Psoas muscle (tissue), 8 donors: Measurements from ENCODE around the gene SLC6A17. TPM values are rescaled to one million over a fixed set of nuclear protein-coding genes. Genes with fewer than 3 reads are reported as not detected.
A peak's percentile ranks its signal among the peaks of the same experiment; 100 is the strongest.

ENCODE experiments used
- ATAC-seq, 4 donors: fragments of 200-7000 bp; cut with Tn5 transposase; one replicate each; pipeline ENCODE4 v1.9.1; 2020; ENCODE audit warnings: moderate library complexity in 3 of 4, mild to moderate bottlenecking in 2 of 4
- DNase-seq, 2 donors: peaks; one replicate each; pipeline ENCODE4 v3.0.0-alpha.2; 2020
- H3K27ac ChIP-seq: fragments of 200-600 bp; one replicate; pipeline ENCODE4 v1.8.0; 2022
- H3K27me3 ChIP-seq, 3 donors: fragments of 200-600 bp in 1 of 3; one replicate each; pipeline versions ENCODE4 v1.6.1 to v1.8.0; 2013 to 2022; ENCODE audit warnings: low read length in 2 of 3, mild to moderate bottlenecking in 2 of 3, moderate library complexity in 1 of 3; ENCODE audit not compliant: insufficient read depth in 3 of 3
- H3K36me3 ChIP-seq, 2 donors: fragments of 200-600 bp in 1 of 2; one replicate each; pipeline versions ENCODE4 v1.6.1 to v1.8.0; 2013 to 2022; ENCODE audit warnings: low read depth in 1 of 2, mild to moderate bottlenecking in 1 of 2, moderate library complexity in 1 of 2; ENCODE audit not compliant: insufficient read depth in 1 of 2
- H3K4me1 ChIP-seq: fragments of 200-600 bp; one replicate; pipeline ENCODE4 v1.8.0; 2022
- H3K4me3 ChIP-seq: fragments of 200-600 bp; one replicate; pipeline ENCODE4 v1.8.0; 2022; ENCODE audit warnings: mild to moderate bottlenecking
- H3K9me3 ChIP-seq: fragments of 200-600 bp; one replicate; pipeline ENCODE4 v1.8.0; 2022
- WGBS, 3 donors: extraction: QIAGEN DNeasy Blood & Tissue Kit; methylation state at CpG; one replicate each; pipeline versions ENCODE4 v1.1.6 to v1.1.7; 2013; 5-methylcytosine and 5-hydroxymethylcytosine counted together
- intact Hi-C, 2 donors: fragments of 100-400 bp; cut with DNase I; formaldehyde crosslinking; loops; one replicate each; pipeline versions ENCODE4 v1.11.0 to v1.14.2; 2022
- polyA plus RNA-seq, 3 donors: library from polyadenylated mRNA; stranded (reverse); fragments of 200-250 nt; gene quantifications; one replicate each; pipeline ENCODE4 v1.2.3, GENCODE V29; 2013
- total RNA-seq, 4 donors: library from RNA; stranded (reverse); fragmentation: NEBNext Ultra II Directional in 2 of 4; extraction: Animal tissue kit (Norgen Biotek cat#: 25700) in 2 of 4; gene quantifications; one replicate each; pipeline versions ENCODE4 v1.2.1 to v1.2.4, GENCODE V29; 2021 to 2023
- TF ChIP-seq, protein P1 (sequence below): fragments of 200-600 bp; IDR thresholded peaks from one replicate; pipeline ENCODE4 v1.8.0; 2022; ENCODE audit warnings: antibody characterized with exemption
- donor health status: healthy with polysubstance abuse.
- donor health status: DM: no; HTN: no; CAD: no; lungs with moderate emphysema.
- donor health status: Bipolar disorder and iron deficiency.
- donor health status: healthy.
- donor health status: DM: yes; HTN: yes; CAD: no.
- donor health status: DM: no; HTN: no; CAD: no.
- donor health status: DM: no; HTN: no; CAD: no.
- donor health status: DM: yes; HTN: yes; CAD: no.

The SLC6A17 gene
- total and polyA plus RNA-seq, 7 donors, result 0.03 to 0.19 (median 0.10) TPM

GRCh38 chr1:110133436-110133835 lies 16.9 kb upstream of the SLC6A17 start:
- intact Hi-C loops, result no loop called here
- DNase-seq, result peak in 1 of 2 donors; percentile 22
- WGBS, 3 donors, result 49 to 62% (median 56%) methylated on average over 4 of the region's 4 CpGs
- Histone ChIP-seq H3K27me3 (peaks cover 0 to 51% (median 0%) of the 10 kb centered on the region in 3 donors), H3K4me1 (no peaks in the 10 kb centered on the region), H3K36me3 (no peaks in the 10 kb centered on the region), H3K27ac (no peak overlapping the region), H3K4me3 (no peak overlapping the region), H3K9me3 (no peaks in the 10 kb centered on the region)
- TF ChIP-seq, protein P1, sequence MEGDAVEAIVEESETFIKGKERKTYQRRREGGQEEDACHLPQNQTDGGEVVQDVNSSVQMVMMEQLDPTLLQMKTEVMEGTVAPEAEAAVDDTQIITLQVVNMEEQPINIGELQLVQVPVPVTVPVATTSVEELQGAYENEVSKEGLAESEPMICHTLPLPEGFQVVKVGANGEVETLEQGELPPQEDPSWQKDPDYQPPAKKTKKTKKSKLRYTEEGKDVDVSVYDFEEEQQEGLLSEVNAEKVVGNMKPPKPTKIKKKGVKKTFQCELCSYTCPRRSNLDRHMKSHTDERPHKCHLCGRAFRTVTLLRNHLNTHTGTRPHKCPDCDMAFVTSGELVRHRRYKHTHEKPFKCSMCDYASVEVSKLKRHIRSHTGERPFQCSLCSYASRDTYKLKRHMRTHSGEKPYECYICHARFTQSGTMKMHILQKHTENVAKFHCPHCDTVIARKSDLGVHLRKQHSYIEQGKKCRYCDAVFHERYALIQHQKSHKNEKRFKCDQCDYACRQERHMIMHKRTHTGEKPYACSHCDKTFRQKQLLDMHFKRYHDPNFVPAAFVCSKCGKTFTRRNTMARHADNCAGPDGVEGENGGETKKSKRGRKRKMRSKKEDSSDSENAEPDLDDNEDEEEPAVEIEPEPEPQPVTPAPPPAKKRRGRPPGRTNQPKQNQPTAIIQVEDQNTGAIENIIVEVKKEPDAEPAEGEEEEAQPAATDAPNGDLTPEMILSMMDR, result no peak
- ATAC-seq, result no peak

DNA sequence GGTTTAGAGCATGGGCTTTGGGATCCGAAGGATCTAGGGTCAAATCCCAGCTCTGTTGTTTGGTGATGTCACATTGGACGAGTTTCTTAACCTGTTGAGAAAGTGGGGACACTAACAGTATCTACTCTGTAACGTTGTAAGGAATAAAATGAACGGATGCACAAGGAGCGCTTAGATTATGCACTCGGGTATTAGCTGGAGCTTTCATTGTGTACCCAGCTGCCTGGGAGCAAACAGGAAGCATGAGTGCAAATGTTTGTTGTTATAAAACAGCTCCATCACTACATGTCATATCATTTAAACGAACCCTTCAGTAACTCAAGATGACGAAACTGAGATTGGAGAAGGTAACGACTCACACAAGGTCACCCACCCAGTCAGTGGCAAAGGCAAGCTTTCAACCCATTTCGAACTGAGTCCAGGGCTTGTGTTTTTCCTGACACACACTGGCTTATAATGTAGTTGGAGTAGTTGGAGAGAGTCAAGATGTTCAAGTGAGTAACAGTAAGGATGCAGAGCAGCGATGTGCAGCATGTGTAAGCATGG lies 16.2 kb upstream of the SLC6A17 start:
- Histone ChIP-seq H3K27me3 (peaks cover 0 to 51% (median 0%) of the 10 kb centered on the region in 3 donors), H3K9me3 (no peaks in the 10 kb centered on the region), H3K4me1 (no peaks in the 10 kb centered on the region), H3K4me3 (no peak overlapping the region), H3K36me3 (no peaks in the 10 kb centered on the region), H3K27ac (no peak overlapping the region)
- DNase-seq (no peak), ATAC-seq (no peak)
- TF ChIP-seq, protein P1, result no peak
- intact Hi-C loops, result no loop called here
- 64 to 74% (median 71%) methylated on average over 11 of the region's 11 CpGs for WGBS, 3 donors

DNA sequence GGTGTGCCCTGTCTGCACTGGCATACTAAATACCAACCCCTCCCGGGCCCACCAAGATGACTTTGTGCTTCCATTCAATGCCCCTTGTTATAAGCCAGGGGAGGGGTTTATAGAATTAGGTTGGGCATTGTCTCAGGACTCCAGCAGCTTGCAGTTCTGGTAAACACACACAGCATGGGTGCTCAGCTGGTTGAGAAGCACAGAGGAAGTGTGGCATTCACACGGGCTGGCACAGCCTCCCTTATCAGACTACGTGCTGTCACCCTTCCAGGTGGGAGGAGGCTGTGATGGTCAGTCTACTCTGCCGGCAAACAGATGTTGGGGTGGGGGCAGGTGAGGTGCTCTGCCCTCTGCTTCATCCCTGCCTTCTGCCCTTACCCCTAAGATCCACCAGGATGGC lies 15.0 kb upstream of the SLC6A17 start:
- no peaks in the 10 kb centered on the region for H3K9me3 ChIP-seq
- H3K4me1 ChIP-seq, result no peaks in the 10 kb centered on the region
- H3K27me3 ChIP-seq, result peaks cover 0 to 51% (median 0%) of the 10 kb centered on the region in 3 donors
- no peak overlapping the region for H3K4me3 ChIP-seq
- intact Hi-C loops, result no loop called here
- DNase-seq (no peak), ATAC-seq (no peak)
- TF ChIP-seq, protein P1, result no peak
- no peaks in the 10 kb centered on the region for H3K36me3 ChIP-seq
- no peak overlapping the region for H3K27ac ChIP-seq
- WGBS, 3 donors, result 42 to 49% (median 49%) methylated on average over 4 of the region's 4 CpGs

- 44 to 62% (median 52%) methylated on average over 10 of the region's 10 CpGs for WGBS, 3 donors
Measured at GRCh38 chr1:110135666-110136065, 14.6 kb upstream of the SLC6A17 start.

More at GRCh38 chr1:110135666-110136065, 14.6 kb upstream of the SLC6A17 start:
- peaks cover 0 to 51% (median 0%) of the 10 kb centered on the region in 3 donors for H3K27me3 ChIP-seq
- H3K9me3 ChIP-seq, result no peaks in the 10 kb centered on the region
- H3K36me3 ChIP-seq, result no peaks in the 10 kb centered on the region
- TF ChIP-seq, protein P1, result no peak
- DNase-seq, result no peak
- intact Hi-C loops, result no loop called here
- ATAC-seq, result no peak
- H3K27ac ChIP-seq, result no peak overlapping the region
- H3K4me3 ChIP-seq, result no peak overlapping the region
- no peaks in the 10 kb centered on the region for H3K4me1 ChIP-seq
